K562 (cell line): ENCODE results near the gene CGNL1. TPM values are rescaled to one million over a fixed set of nuclear protein-coding genes. Genes with fewer than 3 reads are reported as not detected.

Source experiments
- CEBPZ ChIP-seq: fragments of 150-350 bp; IDR thresholded peaks from 2 replicates; pipeline ENCODE4 v1.6.1; 2014; ENCODE audit warnings: low read depth, mild to moderate bottlenecking, low read length, borderline replicate concordance
- FOXM1 ChIP-seq, 2 experiments: fragments of 450-650 bp in 1 of 2; sonication (generic) in 1 of 2; formaldehyde crosslinking in 1 of 2; IDR thresholded peaks; 2 replicates each; pipeline versions ENCODE4 v1.6.1 to v1.9.0; 2017 to 2022; ENCODE audit warnings: low read depth in 2 of 2, mild to moderate bottlenecking in 2 of 2, missing genetic modification reagents in 1 of 2, moderate library complexity in 1 of 2
- HMGXB4 ChIP-seq: sonication (generic); formaldehyde crosslinking; IDR thresholded peaks from 2 replicates; pipeline ENCODE4 v1.8.1; 2023; ENCODE audit warnings: mild to moderate bottlenecking, missing genetic modification reagents
- HNRNPH1 ChIP-seq: fragments of 200-400 bp; formaldehyde crosslinking; optimal IDR thresholded peaks from 2 replicates; pipeline ENCODE3; 2017; ENCODE audit warnings: low read depth, mild to moderate bottlenecking, low read length, moderate library complexity
- NCOR1 ChIP-seq: fragments of 450-650 bp; IDR thresholded peaks from 2 replicates; pipeline ENCODE4 v1.6.1; 2016; ENCODE audit warnings: mild to moderate bottlenecking, moderate library complexity
- PRPF4 ChIP-seq: fragments of 200-400 bp; formaldehyde crosslinking; IDR thresholded peaks from one replicate; pipeline ENCODE4 v1.6.1; 2017; ENCODE audit warnings: low read length, low read depth, mild to moderate bottlenecking; ENCODE audit not compliant: insufficient read depth, poor library complexity, severe bottlenecking
- ZNF174 ChIP-seq: fragments of 250-450 bp; sonication (Bioruptor Pico); IDR thresholded peaks from 2 replicates; pipeline ENCODE4 v1.4.0; 2020; ENCODE audit warnings: mild to moderate bottlenecking
- polyA plus RNA-seq, 8 experiments: library from polyadenylated mRNA; depleted of rRNA in 4 of 8; stranded (reverse) in 5 of 8; unstranded in 3 of 8; fragments of >200 nt; fragmentation: Nextera tagmentation in 2 of 8; fragmentation: Illumina TruSeq in 1 of 8; extraction: Ambion mirVana in 2 of 8; extraction: Trizol in 1 of 8; gene quantifications; 2 replicates each; pipeline versions ENCODE4 v1.2.1 to v1.2.3, GENCODE V29; 2011 to 2014; ENCODE audit warnings: inconsistent platforms in 1 of 8, missing spikeins in 1 of 8
- total RNA-seq, 7 experiments: library from RNA; depleted of rRNA in 6 of 7; stranded (reverse); fragments of >200 nt in 6 of 7; fragmentation: Illumina TruSeq in 2 of 7; extraction: Trizol in 2 of 7; gene quantifications; 2 replicates each; pipeline versions ENCODE4 v1.2.1 to v1.2.3, GENCODE V29; 2011 to 2021; ENCODE audit warnings: low replicate concordance in 1 of 7

Gene CGNL1
- total and polyA plus RNA-seq, 9 of the 15 experiments (the other 6 are each of a cell fraction or from before 2014, with no cell fraction given): 0.01 to 0.07 TPM; not detected in 7

- no peak for TF ChIP-seq CEBPZ
- TF ChIP-seq HNRNPH1: no peak
- no peak for TF ChIP-seq NCOR1
- TF ChIP-seq FOXM1 (IDR thresholded peaks at IDR 0.05; ENCODE audit: low read depth): no peak
- TF ChIP-seq FOXM1 (CRISPR knock-in tag; IDR thresholded peaks at IDR 0.05; ENCODE audit: low read depth): no peak
- TF ChIP-seq ZNF174: no peak
- TF ChIP-seq HMGXB4 (CRISPR knock-in tag): no peak
- TF ChIP-seq PRPF4: no peak
Observed at GRCh38 chr15:57403566-57404325, 27.4 kb downstream of the CGNL1 start (continued).
